ENCODE measurements around the gene FOXN4.
A peak's percentile ranks its signal among the peaks of the same experiment; 100 is the strongest.
"Not testable (repeated sequence)": the region's sequence is repeated elsewhere in the genome, so short reads cannot be mapped to it uniquely, and the experiment has no call there.

Gene FOXN4

GRCh38 chr12:109308534-109309380 is at the start of gene FOXN4:
Gene FOXN4 (minus strand): TSS chr12:109309284. CDS start chr12:109308321, 963 bp downstream.
- no peak for DNase-seq

- DNase-seq = no peak
These were observed 49.2 kb upstream of the FOXN4 start for GRCh38 chr12:109358154-109358869.

GRCh38 chr12:109357032-109357431 is 47.9 kb upstream of the FOXN4 start:
- DNase-seq = no peak

- no peak for DNase-seq
These were observed 47.5 kb upstream of the FOXN4 start for GRCh38 chr12:109356577-109356976.

GRCh38 chr12:109352184-109352583 is 43.1 kb upstream of the FOXN4 start:
- DNase-seq = no peak

GRCh38 chr12:109347589-109347988 is 38.5 kb upstream of the FOXN4 start, which contains the start of gene MYO1H:
Gene MYO1H (plus strand): TSS chr12:109347900. CDS start chr12:109347961, 61 bp downstream.
- DNase-seq = no peak

- DNase-seq = peak; percentile 39
These were observed 37.8 kb upstream of the FOXN4 start for GRCh38 chr12:109346920-109347319.

- DNase-seq = no peak
These were observed 36.3 kb upstream of the FOXN4 start for GRCh38 chr12:109345428-109345827.

- no peak for DNase-seq
These were observed 34.6 kb upstream of the FOXN4 start for GRCh38 chr12:109343677-109344076.

GRCh38 chr12:109336593-109336992 is 27.5 kb upstream of the FOXN4 start:
- DNase-seq = no peak

GRCh38 chr12:109334887-109335286 is 25.8 kb upstream of the FOXN4 start:
- DNase-seq = no peak

- no peak for DNase-seq
These were observed 22.3 kb upstream of the FOXN4 start for GRCh38 chr12:109331301-109331952.

GRCh38 chr12:109330282-109331230 is 21.5 kb upstream of the FOXN4 start:
- no peak for DNase-seq

GRCh38 chr12:109329686-109330085 is 20.6 kb upstream of the FOXN4 start:
- DNase-seq = no peak

- no peak for DNase-seq
These were observed 19.9 kb upstream of the FOXN4 start for GRCh38 chr12:109329003-109329402.

GRCh38 chr12:109321294-109321693 is 12.2 kb upstream of the FOXN4 start:
- DNase-seq = not testable (repeated sequence)

GRCh38 chr12:109310247-109311125 is 1.4 kb upstream of the FOXN4 start:
- peak; percentile 34 for DNase-seq

- peak; percentile 29 for DNase-seq
These were observed 530 bp upstream of the FOXN4 start for GRCh38 chr12:109309381-109310246.

GRCh38 chr12:109307051-109307450 is 2.0 kb downstream of the FOXN4 start:
- DNase-seq = no peak

GRCh38 chr12:109305547-109305946 is 3.5 kb downstream of the FOXN4 start:
- no peak for DNase-seq

Data from stimulated activated CD8-positive, alpha-beta memory T cell treated with anti-CD3 and anti-CD28 coated beads, Interleukin-4, amount 100 ng/mL, for 48 hours (primary cell).